GM19351 (cell line): ENCODE measurements around the gene TMOD3.
"Not testable (repeated sequence)": the region's sequence is repeated elsewhere in the genome, so short reads cannot be mapped to it uniquely, and the experiment has no call there.

ENCODE experiments used
- ATAC-seq: cut with Tn5 transposase; IDR thresholded peaks from one replicate; pipeline ENCODE4 v1.9.1; 2021; ENCODE audit warnings: mild to moderate bottlenecking, moderate library complexity; ENCODE audit not compliant: unreplicated experiment

The TMOD3 gene

GRCh38 chr15:51861557-51862359 lies 32.3 kb downstream of the TMOD3 start:
- ATAC-seq, result no peak

GRCh38 chr15:51863131-51863530 lies 33.7 kb downstream of the TMOD3 start:
- no peak for ATAC-seq

- ATAC-seq, result no peak
Observed at GRCh38 chr15:51864408-51865056, 35.1 kb downstream of the TMOD3 start.

GRCh38 chr15:51865317-51865716 lies 35.9 kb downstream of the TMOD3 start:
- ATAC-seq, result no peak

- ATAC-seq, result no peak
Observed at GRCh38 chr15:51866161-51866560, 36.7 kb downstream of the TMOD3 start.

- ATAC-seq, result no peak
Observed at GRCh38 chr15:51866751-51867150, 37.3 kb downstream of the TMOD3 start.

- ATAC-seq, result no peak
Observed at GRCh38 chr15:51869060-51869421, 39.6 kb downstream of the TMOD3 start.

GRCh38 chr15:51870774-51871173 lies 41.3 kb downstream of the TMOD3 start:
- ATAC-seq, result no peak

GRCh38 chr15:51874751-51875644 lies 45.5 kb downstream of the TMOD3 start:
- ATAC-seq, result no peak

GRCh38 chr15:51876169-51876568 lies 46.7 kb downstream of the TMOD3 start:
- ATAC-seq, result no peak

GRCh38 chr15:51878446-51879386 lies 49.3 kb downstream of the TMOD3 start:
- no peak for ATAC-seq

- no peak for ATAC-seq
Observed at GRCh38 chr15:51879555-51879954, 50.1 kb downstream of the TMOD3 start.

GRCh38 chr15:51883271-51883837 lies 53.9 kb downstream of the TMOD3 start:
- ATAC-seq, result no peak

- no peak for ATAC-seq
Observed at GRCh38 chr15:51884041-51884440, 54.6 kb downstream of the TMOD3 start.

- no peak for ATAC-seq
Observed at GRCh38 chr15:51884517-51885236, 55.2 kb downstream of the TMOD3 start.

GRCh38 chr15:51885758-51886157 lies 56.3 kb downstream of the TMOD3 start:
- ATAC-seq, result not testable (repeated sequence)

- ATAC-seq, result no peak
Observed at GRCh38 chr15:51887887-51888592, 58.6 kb downstream of the TMOD3 start.

GRCh38 chr15:51888593-51889195 lies 59.2 kb downstream of the TMOD3 start:
- ATAC-seq, result no peak
